ENCODE measurements around the gene ADGRA1. TPM values are rescaled to one million over a fixed set of nuclear protein-coding genes. Genes with fewer than 3 reads are reported as not detected.

ADGRA1 gene
- total and polyA plus RNA-seq, 2 donors (not counting 3 experiments of a cell fraction or from before 2014, with no cell fraction given) = not detected

- no peaks in the 10 kb centered on the region for H3K9me1 ChIP-seq (replicated peaks; ENCODE audit: control insufficient read depth, extremely low read depth, insufficient read depth, low read length)
- TF ChIP-seq EZH2 (IDR thresholded peaks at IDR 0.05; ENCODE audit: borderline replicate concordance, low read depth, low read length, severe bottlenecking) (no peak), CTCF (IDR thresholded peaks at IDR 0.05; ENCODE audit: extremely low read depth in 1 of 2, insufficient read depth in 1 of 2, low read depth in 1 of 2, low read length in 2 of 2) (no peak), MAX (IDR thresholded peaks at IDR 0.05; ENCODE audit: insufficient read depth, insufficient read length) (no peak), MYC (IDR thresholded peaks at IDR 0.05; ENCODE audit: low read depth, low read length) (no peak), POLR2AphosphoS5 (IDR thresholded peaks at IDR 0.05; ENCODE audit: insufficient read depth, low read depth, low read length) (no peak), POLR2A (IDR thresholded peaks at IDR 0.05; ENCODE audit: low read depth, low read length) (no peak), FOS (IDR thresholded peaks at IDR 0.05; ENCODE audit: borderline replicate concordance, insufficient read depth, low read length) (no peak), GATA2 (IDR thresholded peaks at IDR 0.05; ENCODE audit: insufficient read depth, insufficient read length, low read depth, low read length) (no peak)
- no peak overlapping the region for H3K4me3 ChIP-seq (replicated peaks in 1 of 3; ENCODE audit: insufficient read depth in 1 of 3, low read depth in 1 of 3, low read length in 3 of 3)
- BruUV-seq (replicated peaks) = no TSS peak
- POLR2A ChIA-PET = no interaction called here
- H3K36me3 ChIP-seq (ENCODE audit: control insufficient read depth in 2 of 2, extremely low read depth in 1 of 2, insufficient read depth in 2 of 2, low read length in 2 of 2) = no peaks in the 10 kb centered on the region
- no peak overlapping the region for H3K9ac ChIP-seq (replicated peaks; ENCODE audit: extremely low read depth, insufficient read depth, low read length)
- no peaks in the 10 kb centered on the region for H3K79me2 ChIP-seq (ENCODE audit: control insufficient read depth, insufficient read depth, low read length)
- H3K4me1 ChIP-seq (ENCODE audit: control insufficient read depth, extremely low read depth, insufficient read depth, low read length) = peaks cover 9% of the 10 kb centered on the region
- CTCF ChIA-PET = interaction anchor here (0.6 kb wide), 1 partner anchor 288 kb away, joined by 3 read pairs; no protein-coding TSS in a partner anchor
- no peak for DNase-seq (ENCODE audit: low read depth, low spot score)
- H3K9me3 ChIP-seq (replicated peaks; ENCODE audit: control insufficient read depth, insufficient read depth, low read length) = peaks cover 3% of the 10 kb centered on the region
- H3K27me3 ChIP-seq (ENCODE audit: control insufficient read depth in 2 of 2, insufficient read depth in 2 of 2, low read length in 2 of 2) = no peaks in the 10 kb centered on the region
- intact Hi-C loops (cut with micrococcal nuclease) (no loop called here), dilution Hi-C loops (cut with MboI; ENCODE audit: extremely low pct_ligation_motif_present, low sequenced_read_pairs) (no loop called here)
- no peak overlapping the region for H3K4me2 ChIP-seq (ENCODE audit: insufficient read depth, low read length)
- no peak overlapping the region for H2AFZ ChIP-seq (ENCODE audit: low read depth, low read length)
- FAIRE-seq = no peak
- no peaks in the 10 kb centered on the region for H4K20me1 ChIP-seq (replicated peaks; ENCODE audit: control insufficient read depth, extremely low read depth, insufficient read depth, low read length)
- H3K27ac ChIP-seq (ENCODE audit: insufficient read depth, low read depth, low read length) = no peak overlapping the region
Measured at GRCh38 chr10:133114251-133114650, 26.5 kb downstream of the ADGRA1 start.
